HL-60/S4 treated with retinoic acid at 250 ng/mL for 4 days and 3 days (cell line): ENCODE measurements around the gene PRKCH.

Experiments used
- in situ Hi-C: fragments of 300-500 bp; cut with MboI; formaldehyde crosslinking; loops from 2 replicates; pipeline ENCODE4 v1.7.0; 2022; ENCODE audit warnings: low sequenced_read_pairs

Gene PRKCH

GRCh38 chr14:61468063-61468825 lies 146.9 kb downstream of the PRKCH start:
- in situ Hi-C loops = loop anchor here (25.0 kb wide), 1 partner anchor 369 kb away; no protein-coding TSS in a partner anchor

- in situ Hi-C loops = loop anchor here (25.0 kb wide), 1 partner anchor 368 kb away; no protein-coding TSS in a partner anchor
Measured at GRCh38 chr14:61469781-61470180, 148.4 kb downstream of the PRKCH start.

DNA sequence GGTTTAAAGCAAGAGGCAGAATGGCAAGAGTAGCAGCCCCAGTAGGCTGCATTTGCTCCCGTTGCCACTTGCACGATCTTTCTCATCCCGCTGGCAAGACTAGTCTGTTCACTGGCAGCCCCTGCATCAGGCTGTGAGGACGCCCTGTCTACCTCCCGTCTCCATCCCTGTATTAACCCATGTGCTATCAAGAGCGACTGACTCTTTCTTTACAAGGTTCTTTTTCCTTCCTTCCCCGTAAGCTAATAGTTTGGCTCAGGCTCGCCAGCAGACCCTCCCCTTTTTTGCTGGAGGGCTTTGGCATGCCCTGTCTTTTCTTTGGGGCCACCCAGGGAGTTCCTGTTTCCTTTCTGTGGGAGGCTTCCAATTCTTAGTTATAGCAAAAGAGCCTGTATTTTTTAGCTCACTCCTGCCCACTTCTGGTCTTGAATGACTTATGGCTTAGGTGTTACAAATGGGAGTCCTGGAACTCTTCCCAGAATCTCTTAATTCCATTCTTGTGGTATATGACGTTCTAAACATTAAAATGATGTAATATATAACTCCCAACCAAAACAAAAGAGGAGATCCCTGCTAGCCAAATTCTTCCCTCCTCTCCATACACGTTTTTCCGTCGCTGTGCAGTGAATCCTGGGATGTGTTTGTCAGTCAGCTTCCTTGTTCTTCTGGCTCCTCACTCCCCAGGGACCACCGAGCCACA lies 149.0 kb downstream of the PRKCH start:
- in situ Hi-C loops = loop anchor here (25.0 kb wide), 1 partner anchor 367 kb away; no protein-coding TSS in a partner anchor

DNA sequence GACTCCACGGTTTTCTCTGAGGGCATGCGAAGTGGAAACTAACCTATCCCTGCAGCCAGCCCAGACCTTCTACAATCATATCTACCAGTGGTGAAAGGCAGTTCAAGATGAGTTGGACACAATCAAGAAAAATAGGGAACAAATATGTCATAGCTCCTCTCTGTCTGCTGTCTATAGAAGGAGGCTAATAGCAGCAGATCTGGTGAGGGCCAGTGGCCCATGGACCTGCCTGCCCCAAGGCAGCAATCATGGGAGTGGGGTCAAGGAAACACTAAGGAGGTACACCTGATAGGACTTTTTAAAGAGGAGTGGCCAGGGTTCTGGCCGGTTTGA lies 149.5 kb downstream of the PRKCH start:
- in situ Hi-C loops = loop anchor here (25.0 kb wide), 1 partner anchor 366 kb away; no protein-coding TSS in a partner anchor

GRCh38 chr14:61471297-61472005 lies 150.1 kb downstream of the PRKCH start:
- in situ Hi-C loops = loop anchor here (25.0 kb wide), 1 partner anchor 366 kb away; no protein-coding TSS in a partner anchor

DNA sequence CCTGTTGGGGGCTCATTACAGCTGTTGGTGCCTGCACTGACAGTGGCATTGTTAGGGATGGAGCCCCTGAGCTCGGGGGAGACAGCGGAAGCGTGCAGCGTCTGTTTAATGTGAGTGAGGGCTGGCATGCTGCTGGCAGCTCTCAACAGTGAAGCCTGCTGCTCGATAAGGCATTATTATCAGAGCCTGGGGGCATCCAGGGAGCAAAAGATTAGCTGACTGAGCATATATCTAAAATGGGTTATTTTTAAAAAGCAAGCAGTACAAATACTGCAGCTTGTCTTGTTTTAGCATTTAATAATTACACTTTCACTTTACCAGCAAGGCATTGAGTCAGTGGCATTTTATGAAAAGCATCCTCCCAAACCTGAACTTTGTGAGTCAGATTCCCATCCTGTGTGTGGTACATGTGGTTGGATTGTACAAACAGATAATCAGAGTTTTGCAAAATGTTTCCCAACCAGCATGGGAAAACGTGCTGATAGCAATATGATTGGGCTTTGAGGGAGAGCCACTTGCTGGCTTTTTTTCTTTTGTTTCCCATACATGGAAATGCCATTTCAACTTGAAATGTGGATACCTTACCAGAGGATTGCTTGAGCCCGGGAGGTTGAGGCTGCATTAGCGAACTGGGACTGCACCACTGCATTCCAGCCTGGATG lies 150.8 kb downstream of the PRKCH start:
- in situ Hi-C loops = loop anchor here (25.0 kb wide), 1 partner anchor 365 kb away; no protein-coding TSS in a partner anchor

DNA sequence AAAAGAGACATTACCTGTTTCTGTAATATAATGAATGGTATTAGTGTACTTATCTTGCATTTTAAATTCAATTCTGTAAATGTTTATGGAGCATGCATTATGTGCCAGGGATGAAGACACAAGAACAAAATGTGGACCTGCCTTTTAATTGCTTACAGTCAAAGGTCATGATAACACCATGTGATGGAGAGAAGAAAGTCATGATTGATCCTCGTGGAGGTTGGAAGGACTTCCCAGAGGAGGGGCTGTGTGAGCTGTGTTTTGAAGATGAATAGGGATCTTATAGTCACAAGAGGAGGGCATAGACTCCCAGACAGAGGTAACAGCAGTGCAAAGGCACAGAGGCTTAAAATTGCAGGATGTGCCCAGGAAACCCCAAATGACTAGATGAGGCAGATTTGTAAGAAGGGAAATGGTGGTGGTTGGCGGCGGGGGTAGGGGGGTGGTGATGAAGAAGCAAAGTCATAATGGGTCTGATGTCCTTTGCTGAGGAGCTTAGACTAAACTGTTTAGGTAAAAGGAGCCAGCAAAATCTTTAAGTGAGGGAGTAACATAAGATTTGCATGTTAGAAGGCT lies 151.5 kb downstream of the PRKCH start:
- in situ Hi-C loops = loop anchor here (25.0 kb wide), 1 partner anchor 364 kb away; no protein-coding TSS in a partner anchor

- in situ Hi-C loops = loop anchor here (25.0 kb wide), 1 partner anchor 363 kb away; no protein-coding TSS in a partner anchor
Measured at GRCh38 chr14:61474015-61474414, 152.6 kb downstream of the PRKCH start.

- in situ Hi-C loops = loop anchor here (25.0 kb wide), 1 partner anchor 363 kb away; no protein-coding TSS in a partner anchor
Measured at GRCh38 chr14:61474701-61475100, 153.3 kb downstream of the PRKCH start.

- in situ Hi-C loops = no loop called here
Measured at GRCh38 chr14:61475316-61475715, 153.9 kb downstream of the PRKCH start.

DNA sequence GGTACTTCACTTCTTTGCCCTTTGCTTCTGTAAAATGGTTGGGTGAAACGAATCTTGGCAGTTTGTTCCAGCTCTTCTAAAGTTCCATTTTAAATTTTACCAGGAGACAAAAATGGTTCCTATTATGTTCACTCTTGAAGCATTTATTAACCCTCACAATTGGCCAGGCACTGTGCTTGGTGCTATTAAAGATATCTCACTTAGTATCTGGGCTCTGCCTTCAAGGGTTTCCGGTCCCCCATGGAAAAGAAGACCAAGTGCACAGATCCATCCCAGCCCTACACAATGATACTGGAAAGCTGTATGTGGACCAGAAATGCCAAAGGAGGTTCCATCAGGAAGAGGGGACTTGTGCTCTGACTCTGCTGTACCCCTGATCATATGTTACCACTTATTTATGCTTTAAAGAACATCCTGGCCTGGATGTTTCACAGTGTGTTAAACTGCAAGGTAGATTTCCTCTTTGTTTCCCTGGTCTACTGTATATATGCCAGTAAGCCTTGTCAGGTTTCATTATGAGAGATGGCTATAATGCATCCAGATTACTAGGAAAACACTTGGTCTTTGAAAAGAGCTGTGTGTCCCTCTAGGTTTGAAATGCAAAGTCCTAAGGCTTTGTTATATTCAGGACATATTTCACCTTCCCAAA lies 154.8 kb downstream of the PRKCH start:
- in situ Hi-C loops = no loop called here

GRCh38 chr14:61476754-61477410 lies 155.5 kb downstream of the PRKCH start:
- in situ Hi-C loops = no loop called here

GRCh38 chr14:61477712-61478462 lies 156.5 kb downstream of the PRKCH start:
- in situ Hi-C loops = no loop called here

DNA sequence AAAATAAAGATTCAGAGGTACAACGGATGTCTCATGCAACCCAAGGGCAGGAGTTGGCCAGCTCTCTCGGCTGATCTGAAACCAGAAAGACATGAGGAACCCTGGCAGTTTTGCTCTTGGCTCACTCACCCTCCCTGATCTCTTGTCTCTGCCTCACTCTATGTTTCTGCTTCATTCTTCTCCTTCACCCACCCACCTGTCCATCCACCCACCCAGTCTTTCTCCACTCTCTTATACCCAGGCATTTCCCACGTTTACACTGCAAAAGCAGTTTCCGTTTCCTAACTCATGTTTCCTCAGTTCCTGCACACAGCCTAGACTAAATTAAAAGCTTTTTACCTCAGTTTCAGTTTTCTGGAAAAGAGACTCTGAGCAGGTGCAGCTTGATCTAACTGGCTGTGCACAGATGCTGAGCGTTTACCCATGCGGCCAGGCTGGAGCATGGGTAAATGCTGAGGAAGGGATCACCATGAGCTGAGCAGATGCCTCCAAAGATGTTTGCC lies 157.6 kb downstream of the PRKCH start:
- in situ Hi-C loops = no loop called here

DNA sequence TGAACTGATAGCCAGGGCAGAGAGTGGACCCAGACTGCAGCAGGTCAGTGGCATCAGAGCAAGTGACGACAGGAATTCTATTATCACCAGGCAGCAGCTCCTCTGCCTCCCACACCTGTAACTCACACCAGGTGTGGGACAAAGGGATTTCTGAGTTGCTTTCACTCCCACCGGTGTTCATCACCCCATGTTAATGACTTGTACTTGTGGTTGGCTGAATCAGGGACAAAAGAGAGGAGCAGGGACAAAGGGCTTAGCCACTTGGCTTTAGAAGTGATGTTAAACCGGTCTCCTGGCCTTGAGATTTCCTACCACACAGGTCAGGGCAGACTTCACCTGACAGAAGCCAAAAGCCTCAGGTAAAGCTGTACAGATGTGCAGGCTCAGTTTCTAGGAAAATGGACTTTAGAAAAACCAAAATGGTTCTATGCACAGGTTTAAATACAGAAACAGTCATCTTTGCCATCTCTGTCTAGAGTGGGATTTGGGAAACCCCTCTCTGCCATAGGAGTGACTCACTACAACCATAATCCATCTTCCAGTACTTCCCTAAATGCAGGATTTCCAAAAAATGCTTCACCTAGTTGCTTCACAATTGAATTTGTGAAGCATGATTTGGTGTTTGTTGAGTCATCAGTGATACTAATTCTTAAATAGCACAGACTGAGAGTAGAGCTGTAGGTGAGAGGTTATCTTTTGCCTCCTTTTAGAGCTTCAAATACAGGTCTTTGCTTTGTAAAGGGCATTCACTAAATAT lies 158.5 kb downstream of the PRKCH start:
- in situ Hi-C loops = no loop called here

DNA sequence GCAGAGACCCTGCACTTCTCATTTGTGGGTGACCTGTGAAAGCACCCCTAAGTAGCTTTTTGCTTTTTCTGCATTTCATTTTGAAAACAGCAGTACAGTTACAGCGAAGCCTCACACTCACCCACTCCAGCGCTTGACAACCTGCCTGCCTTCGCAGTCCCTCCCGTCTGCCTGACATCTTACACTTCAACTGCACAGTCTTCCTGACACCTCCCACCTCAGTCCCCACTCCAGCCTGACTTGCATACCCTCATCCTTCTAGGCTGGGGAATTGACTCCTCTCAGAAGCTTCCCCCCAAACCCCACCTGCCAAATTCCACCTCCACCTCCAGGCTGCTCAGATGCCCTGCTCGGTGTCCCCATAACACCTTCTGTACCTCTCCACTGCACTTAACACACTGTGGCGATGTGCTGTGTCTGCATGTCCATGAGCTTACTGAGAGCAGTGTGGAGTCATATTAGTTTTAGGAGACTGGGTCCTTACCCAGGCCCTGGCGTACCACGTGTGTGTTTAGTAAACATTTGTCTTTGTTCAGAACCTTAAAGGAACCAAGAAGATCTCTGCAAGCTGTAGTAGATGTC lies 159.4 kb downstream of the PRKCH start:
- in situ Hi-C loops = no loop called here

- in situ Hi-C loops = no loop called here
Measured at GRCh38 chr14:61481701-61482100, 160.3 kb downstream of the PRKCH start.
